Thyroid gland (tissue), 4 donors: ENCODE measurements around the gene OAS1. TPM values are rescaled to one million over a fixed set of nuclear protein-coding genes. Genes with fewer than 3 reads are reported as not detected.
"Not testable (repeated sequence)": the region's sequence is repeated elsewhere in the genome, so short reads cannot be mapped to it uniquely, and the experiment has no call there.

Experiments
- DNase-seq, 2 donors: peaks; one replicate each; pipeline ENCODE4 v3.0.0-alpha.2; 2019
- H3K27ac ChIP-seq, 3 donors: fragments of 200-600 bp; sonication (generic); 1 replicate in 2 of 3; 2 replicates in 1 of 3; pipeline ENCODE4 v1.5.1; 2016 to 2019; ENCODE audit warnings: mild to moderate bottlenecking in 1 of 3, moderate library complexity in 1 of 3
- H3K27me3 ChIP-seq: fragments of 200-600 bp; sonication (generic); one replicate; pipeline ENCODE4 v1.5.1; 2019
- H3K36me3 ChIP-seq, 2 donors: fragments of 200-600 bp; sonication (generic); one replicate each; pipeline ENCODE4 v1.5.1; 2016 to 2019
- H3K4me1 ChIP-seq, 2 donors: fragments of 200-600 bp; sonication (generic); one replicate each; pipeline ENCODE4 v1.5.1; 2017 to 2019
- H3K4me3 ChIP-seq, 3 donors: fragments of 200-600 bp; sonication (generic); replicated peaks in 1 of 3; 1 replicate in 2 of 3; 2 replicates in 1 of 3; pipeline ENCODE4 v1.5.1; 2016; ENCODE audit warnings: mild to moderate bottlenecking in 1 of 3
- H3K9me3 ChIP-seq: fragments of 200-600 bp; sonication (generic); one replicate; pipeline ENCODE4 v1.5.1; 2017
- CTCF ChIP-seq, 6 experiments: fragments of 200-600 bp in 3 of 6; fragments of 450-650 bp in 3 of 6; sonication (generic) in 3 of 6; IDR thresholded peaks; one replicate each; pipeline ENCODE4 v1.5.1; 2016 to 2019; ENCODE audit warnings: antibody characterized with exemption in 6 of 6, mild to moderate bottlenecking in 2 of 6, inconsistent platforms in 1 of 6, moderate library complexity in 1 of 6
- POLR2A ChIP-seq, 2 donors: fragments of 450-650 bp; IDR thresholded peaks; one replicate each; pipeline ENCODE4 v1.6.1; 2017; ENCODE audit warnings: antibody characterized with exemption in 2 of 2, mild to moderate bottlenecking in 2 of 2, moderate library complexity in 1 of 2
- WGBS, 2 donors: methylation state at CpG; one replicate each; pipeline ENCODE4 v1.1.5; 2017; 5-methylcytosine and 5-hydroxymethylcytosine counted together
- intact Hi-C: fragments of 100-400 bp; cut with DNase I; formaldehyde crosslinking; loops from one replicate; pipeline ENCODE4 v1.15.1; 2023
- total RNA-seq, 4 donors: library from RNA; depleted of rRNA; stranded (reverse); fragments of >200 nt; gene quantifications; one replicate each; pipeline ENCODE4 v1.2.3, GENCODE V29; 2016

OAS1 gene
- total RNA-seq, 4 donors from 2014 or later = 5.5 to 9.2 (median 7.0) TPM

- peaks cover 4% of the 10 kb centered on the region for H3K9me3 ChIP-seq
- no peaks in the 10 kb centered on the region for H3K27me3 ChIP-seq
- H3K4me3 ChIP-seq = no peak overlapping the region
- H3K36me3 ChIP-seq = peaks cover 5% of the 10 kb centered on the region in 2 donors
- peaks cover 4 to 7% of the 10 kb centered on the region in 2 donors for H3K4me1 ChIP-seq
- TF ChIP-seq CTCF (IDR thresholded peaks at IDR 0.05) = no peak
- TF ChIP-seq POLR2A (IDR thresholded peaks at IDR 0.05) = no peak
- H3K27ac ChIP-seq = no peak overlapping the region
- no peak for DNase-seq
- intact Hi-C loops = no loop called here
- WGBS, 2 donors = 60 to 68% methylated on average over 5 of the region's 5 CpGs
Measured at GRCh38 chr12:112916270-112916669, 9.5 kb downstream of the OAS1 start.

GRCh38 chr12:112919121-112919520 lies 12.4 kb downstream of the OAS1 start:
- H3K4me1 ChIP-seq = peaks cover 4 to 7% of the 10 kb centered on the region in 2 donors
- WGBS, 2 donors = 86 to 90% methylated on average over 6 of the region's 6 CpGs
- no peak for TF ChIP-seq POLR2A (IDR thresholded peaks at IDR 0.05)
- TF ChIP-seq CTCF (IDR thresholded peaks at IDR 0.05) = no peak
- peaks cover 0 to 5% of the 10 kb centered on the region in 2 donors for H3K36me3 ChIP-seq
- no peaks in the 10 kb centered on the region for H3K27me3 ChIP-seq
- intact Hi-C loops = no loop called here
- DNase-seq = no peak
- H3K27ac ChIP-seq = no peak overlapping the region
- no peak overlapping the region for H3K4me3 ChIP-seq
- H3K9me3 ChIP-seq = no peaks in the 10 kb centered on the region

- Histone ChIP-seq H3K27ac (no peak overlapping the region), H3K4me3 (no peak overlapping the region), H3K27me3 (no peaks in the 10 kb centered on the region), H3K4me1 (no peaks in the 10 kb centered on the region), H3K36me3 (no peaks in the 10 kb centered on the region), H3K9me3 (no peaks in the 10 kb centered on the region)
- WGBS, 2 donors = 62 to 66% methylated on average over 7 of the region's 7 CpGs
- TF ChIP-seq CTCF (IDR thresholded peaks at IDR 0.05) (no peak), POLR2A (IDR thresholded peaks at IDR 0.05) (no peak)
- intact Hi-C loops = no loop called here
- DNase-seq = no peak
Measured at GRCh38 chr12:112924986-112925385, 18.2 kb downstream of the OAS1 start.

GRCh38 chr12:112926416-112927033 lies 19.8 kb downstream of the OAS1 start:
- H3K4me3 ChIP-seq, DNase-seq, H3K4me1 ChIP-seq, H3K27me3 ChIP-seq, H3K27ac ChIP-seq, H3K9me3 ChIP-seq, intact Hi-C loops, H3K36me3 ChIP-seq: not testable (repeated sequence)
- WGBS, 2 donors = 66 to 71% methylated on average over 7 of the region's 7 CpGs

- DNase-seq = no peak
- H3K9me3 ChIP-seq = no peaks in the 10 kb centered on the region
- H3K4me1 ChIP-seq = no peaks in the 10 kb centered on the region
- intact Hi-C loops = no loop called here
- no peaks in the 10 kb centered on the region for H3K27me3 ChIP-seq
- H3K27ac ChIP-seq = no peak overlapping the region
- 65 to 74% methylated on average over 3 of the region's 3 CpGs for WGBS, 2 donors
- H3K4me3 ChIP-seq = no peak overlapping the region
- no peak for TF ChIP-seq CTCF (IDR thresholded peaks at IDR 0.05)
- TF ChIP-seq POLR2A (IDR thresholded peaks at IDR 0.05) = no peak
- H3K36me3 ChIP-seq = no peaks in the 10 kb centered on the region
Measured at GRCh38 chr12:112927475-112927874, 20.7 kb downstream of the OAS1 start.
